Gastrocnemius medialis (tissue), 4 donors: ENCODE measurements around the gene DNMBP. TPM values are rescaled to one million over a fixed set of nuclear protein-coding genes. Genes with fewer than 3 reads are reported as not detected.
"Not testable (repeated sequence)": the region's sequence is repeated elsewhere in the genome, so short reads cannot be mapped to it uniquely, and the experiment has no call there.

Source experiments
- ATAC-seq, 2 donors: fragments of 150-250 bp; one replicate each; pipeline ENCODE4 v1.9.1; 2016
- DNase-seq, 2 donors: peaks; one replicate each; pipeline ENCODE4 v3.0.0-alpha.2; 2019
- H3K27ac ChIP-seq, 4 donors: fragments of 200-600 bp; sonication (generic); 1 replicate in 1 of 4; 2 replicates in 3 of 4; pipeline ENCODE4 v1.5.1; 2016 to 2018; ENCODE audit warnings: mild to moderate bottlenecking in 2 of 4, moderate library complexity in 1 of 4
- H3K27me3 ChIP-seq, 3 donors: fragments of 200-600 bp; sonication (generic) in 2 of 3; 1 replicate in 1 of 3; 2 replicates in 2 of 3; pipeline versions ENCODE4 v1.5.1 to v1.6.0; 2016 to 2019; ENCODE audit warnings: mild to moderate bottlenecking in 1 of 3, moderate library complexity in 1 of 3
- H3K36me3 ChIP-seq, 2 donors: fragments of 200-600 bp; sonication (generic) in 1 of 2; one replicate each; pipeline ENCODE4 v1.5.1; 2017 to 2018
- H3K4me1 ChIP-seq, 2 donors: fragments of 200-600 bp; sonication (generic) in 1 of 2; one replicate each; pipeline ENCODE4 v1.5.1; 2016 to 2017; ENCODE audit warnings: mild to moderate bottlenecking in 2 of 2
- H3K4me3 ChIP-seq, 4 donors: fragments of 200-600 bp; sonication (generic) in 3 of 4; 1 replicate in 1 of 4; 2 replicates in 3 of 4; pipeline ENCODE4 v1.5.1; 2016 to 2019; ENCODE audit warnings: mild to moderate bottlenecking in 2 of 4
- H3K9me3 ChIP-seq, 3 donors: fragments of 200-600 bp; sonication (generic) in 2 of 3; 1 replicate in 1 of 3; 2 replicates in 2 of 3; pipeline ENCODE4 v1.5.1; 2016 to 2019
- POLR2A ChIP-seq, 2 donors: fragments of 450-650 bp; IDR thresholded peaks; one replicate each; pipeline ENCODE4 v1.6.1; 2017; ENCODE audit warnings: antibody characterized with exemption in 2 of 2, mild to moderate bottlenecking in 2 of 2, moderate library complexity in 2 of 2
- in situ Hi-C, 4 donors: fragments of 200-750 bp; cut with MboI; loops; one replicate each; pipeline versions ENCODE4 v1.15.0 to v1.8.0; 2017; ENCODE audit warnings: low sequenced_read_pairs in 4 of 4
- intact Hi-C: fragments of 100-400 bp; cut with DNase I; formaldehyde crosslinking; loops from one replicate; pipeline ENCODE4 v1.15.1; 2023; ENCODE audit warnings: low total_unique reads
- total RNA-seq, 4 donors: library from RNA; depleted of rRNA; stranded (reverse); fragments of >200 nt; gene quantifications; one replicate each; pipeline versions ENCODE4 v1.1.0 to v1.2.3, GENCODE V29; 2016
- TF ChIP-seq, protein P1 (sequence below), 5 experiments: fragments of 450-650 bp in 3 of 5; fragments of 200-600 bp in 2 of 5; sonication (generic) in 2 of 5; IDR thresholded peaks in 4 of 5; conservative IDR thresholded peaks in 1 of 5; 1 replicate in 4 of 5; 2 replicates in 1 of 5; pipeline ENCODE4 v1.5.1; 2016 to 2019; ENCODE audit warnings: antibody characterized with exemption in 5 of 5, mild to moderate bottlenecking in 3 of 5, moderate library complexity in 3 of 5

The DNMBP gene
- total RNA-seq, 4 donors from 2014 or later = 9.5 to 22.5 (median 15.0) TPM

DNA sequence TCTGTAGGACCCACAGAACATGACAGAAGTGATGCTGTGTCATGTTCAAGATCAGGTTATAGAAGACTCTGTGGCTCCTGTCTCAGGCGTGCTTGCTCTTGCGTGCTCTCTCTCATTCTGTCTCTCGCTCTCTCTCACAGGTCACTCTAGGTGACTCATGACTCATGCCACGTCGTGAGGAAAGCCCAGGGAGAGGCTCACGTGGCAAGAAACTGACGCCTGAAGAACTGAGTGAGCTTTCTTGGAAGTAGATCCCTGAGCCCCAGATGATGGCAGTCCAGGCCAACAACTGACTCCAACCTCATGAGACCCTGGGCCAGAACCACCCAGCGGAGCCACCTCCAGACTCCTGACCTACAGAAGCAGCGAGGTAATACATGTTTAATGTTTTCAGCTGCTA lies 103.3 kb downstream of the DNMBP start:
- peaks cover 0 to 15% of the 10 kb centered on the region in 2 donors for H3K36me3 ChIP-seq
- peak overlapping the region; percentile 47 to 69 (median 55) for H3K27ac ChIP-seq
- DNase-seq (peak; percentile 80 to 93), ATAC-seq (peak; percentile 98 to 100)
- no peaks in the 10 kb centered on the region for H3K9me3 ChIP-seq
- TF ChIP-seq, protein P1, sequence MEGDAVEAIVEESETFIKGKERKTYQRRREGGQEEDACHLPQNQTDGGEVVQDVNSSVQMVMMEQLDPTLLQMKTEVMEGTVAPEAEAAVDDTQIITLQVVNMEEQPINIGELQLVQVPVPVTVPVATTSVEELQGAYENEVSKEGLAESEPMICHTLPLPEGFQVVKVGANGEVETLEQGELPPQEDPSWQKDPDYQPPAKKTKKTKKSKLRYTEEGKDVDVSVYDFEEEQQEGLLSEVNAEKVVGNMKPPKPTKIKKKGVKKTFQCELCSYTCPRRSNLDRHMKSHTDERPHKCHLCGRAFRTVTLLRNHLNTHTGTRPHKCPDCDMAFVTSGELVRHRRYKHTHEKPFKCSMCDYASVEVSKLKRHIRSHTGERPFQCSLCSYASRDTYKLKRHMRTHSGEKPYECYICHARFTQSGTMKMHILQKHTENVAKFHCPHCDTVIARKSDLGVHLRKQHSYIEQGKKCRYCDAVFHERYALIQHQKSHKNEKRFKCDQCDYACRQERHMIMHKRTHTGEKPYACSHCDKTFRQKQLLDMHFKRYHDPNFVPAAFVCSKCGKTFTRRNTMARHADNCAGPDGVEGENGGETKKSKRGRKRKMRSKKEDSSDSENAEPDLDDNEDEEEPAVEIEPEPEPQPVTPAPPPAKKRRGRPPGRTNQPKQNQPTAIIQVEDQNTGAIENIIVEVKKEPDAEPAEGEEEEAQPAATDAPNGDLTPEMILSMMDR (IDR thresholded peaks at IDR 0.05 in 4 of 5, conservative IDR thresholded peaks at IDR 0.05 in 1 of 5) = peak in 1 of 5 experiments; percentile 20
- TF ChIP-seq POLR2A (IDR thresholded peaks at IDR 0.05) = no peak
- in situ Hi-C loops (loop anchor here in 1 of 4 donors (25.0 kb wide), 1 partner anchor 106 kb away; the partner anchor contains the start of gene DNMBP), intact Hi-C loops (loop anchor here (1.0 kb wide), 2 partner anchors 103 to 140 kb away; partner anchors contain the start of gene DNMBP)
- no peaks in the 10 kb centered on the region for H3K27me3 ChIP-seq
- H3K4me1 ChIP-seq = peaks cover 4 to 5% of the 10 kb centered on the region in 2 donors
- no peak overlapping the region for H3K4me3 ChIP-seq

DNA sequence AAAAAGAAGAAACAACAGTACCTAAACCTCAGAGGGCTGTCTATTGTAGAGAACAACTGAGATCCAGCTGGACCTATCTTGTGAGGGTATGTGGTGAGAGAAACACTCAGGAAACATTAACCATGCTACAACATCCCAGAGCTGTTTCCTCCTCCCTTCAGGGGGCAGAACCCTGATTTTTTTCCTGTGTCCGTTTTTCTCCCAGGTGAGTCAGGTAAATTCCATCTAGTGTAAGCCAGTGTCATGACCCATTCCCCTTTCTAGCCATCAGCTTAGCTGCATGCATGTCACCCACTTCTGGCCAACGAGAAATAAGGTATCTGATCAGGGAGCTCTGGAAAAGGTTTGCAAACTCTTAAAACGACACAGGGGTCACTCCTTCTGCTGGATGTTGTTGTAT lies 103.8 kb downstream of the DNMBP start:
- peak overlapping the region; percentile 37 to 69 (median 52) for H3K27ac ChIP-seq
- no peaks in the 10 kb centered on the region for H3K9me3 ChIP-seq
- TF ChIP-seq, protein P1 (IDR thresholded peaks at IDR 0.05 in 4 of 5, conservative IDR thresholded peaks at IDR 0.05 in 1 of 5) = no peak
- TF ChIP-seq POLR2A (IDR thresholded peaks at IDR 0.05) = no peak
- intact Hi-C loops (loop anchor here (1.0 kb wide), 2 partner anchors 103 to 140 kb away; partner anchors contain the start of gene DNMBP), in situ Hi-C loops (loop anchor here in 1 of 4 donors (25.0 kb wide), 1 partner anchor 106 kb away; the partner anchor contains the start of gene DNMBP)
- ATAC-seq (no peak), DNase-seq (no peak)
- no peak overlapping the region for H3K4me3 ChIP-seq
- H3K4me1 ChIP-seq = peaks cover 4 to 5% of the 10 kb centered on the region in 2 donors
- peaks cover 0 to 15% of the 10 kb centered on the region in 2 donors for H3K36me3 ChIP-seq
- H3K27me3 ChIP-seq = no peaks in the 10 kb centered on the region

DNA sequence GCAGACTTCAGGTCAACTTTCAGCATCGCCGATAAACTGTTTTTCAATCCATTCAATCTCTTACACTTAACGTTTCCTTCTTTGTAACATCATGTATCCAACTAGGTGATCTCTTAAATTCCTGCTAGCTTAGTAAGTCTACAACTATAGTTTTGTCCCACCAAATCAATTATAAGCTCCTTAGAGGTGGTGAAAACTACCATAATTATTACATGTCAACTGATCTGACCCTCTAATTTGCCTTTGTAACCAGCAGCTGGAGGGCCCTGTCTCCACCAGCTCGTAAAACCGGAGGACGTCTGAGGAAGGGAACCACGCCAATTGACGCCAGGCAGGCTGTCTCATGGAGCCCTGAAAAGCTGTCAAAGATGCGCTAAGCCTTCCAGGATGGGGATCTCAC lies 113.9 kb downstream of the DNMBP start:
- Histone ChIP-seq H3K27me3 (no peaks in the 10 kb centered on the region), H3K4me3 (no peak overlapping the region), H3K36me3 (peaks cover 3 to 71% of the 10 kb centered on the region in 2 donors), H3K27ac (no peak overlapping the region), H3K9me3 (no peaks in the 10 kb centered on the region), H3K4me1 (no peaks in the 10 kb centered on the region)
- no peak for TF ChIP-seq POLR2A (IDR thresholded peaks at IDR 0.05)
- TF ChIP-seq, protein P1 (IDR thresholded peaks at IDR 0.05 in 4 of 5, conservative IDR thresholded peaks at IDR 0.05 in 1 of 5) = no peak
- ATAC-seq (no peak), DNase-seq (no peak)
- in situ Hi-C loops = no loop called here
- intact Hi-C loops = no loop called here

DNA sequence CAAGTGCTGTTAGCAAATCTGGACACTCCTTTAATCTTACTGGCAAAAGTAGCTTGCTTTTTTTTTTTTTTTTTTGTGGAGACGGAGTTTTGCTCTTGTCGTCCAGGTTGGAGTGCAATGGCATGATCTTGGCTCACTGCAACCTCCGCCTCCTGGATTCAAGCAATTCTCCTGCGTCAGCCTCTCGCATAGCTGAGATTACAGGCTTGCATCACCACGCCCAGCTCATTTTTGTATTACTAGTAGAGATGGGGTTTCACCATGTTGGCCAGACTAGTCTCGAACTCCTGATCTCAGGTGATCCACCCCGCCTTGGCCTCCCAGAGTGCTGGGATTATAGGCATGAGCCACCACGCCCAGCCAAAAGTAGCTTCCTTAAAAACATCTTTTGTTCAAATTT lies 114.7 kb downstream of the DNMBP start:
- in situ Hi-C loops, H3K9me3 ChIP-seq, H3K27ac ChIP-seq, H3K4me3 ChIP-seq, H3K4me1 ChIP-seq, H3K27me3 ChIP-seq, intact Hi-C loops, DNase-seq, ATAC-seq: not testable (repeated sequence)
- peaks cover 3 to 71% of the 10 kb centered on the region in 2 donors for H3K36me3 ChIP-seq

DNA sequence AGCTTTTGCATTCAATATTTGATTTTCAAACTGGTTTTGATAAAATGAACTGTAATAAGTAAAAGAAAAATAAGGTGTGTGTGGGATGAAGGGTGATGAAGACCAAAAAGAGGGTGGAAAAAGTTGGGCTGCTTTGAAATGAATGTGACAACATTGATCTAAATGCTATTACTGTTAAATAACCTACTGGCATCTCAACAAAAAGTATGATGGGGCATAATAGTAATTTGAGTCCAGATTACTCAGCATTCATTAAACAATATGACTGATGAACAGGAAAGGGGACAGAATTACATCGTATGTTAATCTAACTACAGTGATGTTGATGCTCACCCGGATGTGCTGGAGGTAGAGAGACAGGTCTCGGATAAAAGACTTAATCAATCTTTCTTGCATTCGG lies 115.1 kb downstream of the DNMBP start:
- DNase-seq (no peak), ATAC-seq (no peak)
- intact Hi-C loops (no loop called here), in situ Hi-C loops (no loop called here)
- TF ChIP-seq POLR2A (IDR thresholded peaks at IDR 0.05) = no peak
- TF ChIP-seq, protein P1 (IDR thresholded peaks at IDR 0.05 in 4 of 5, conservative IDR thresholded peaks at IDR 0.05 in 1 of 5) = no peak
- H3K9me3 ChIP-seq = no peaks in the 10 kb centered on the region
- no peaks in the 10 kb centered on the region for H3K4me1 ChIP-seq
- H3K27me3 ChIP-seq = no peaks in the 10 kb centered on the region
- no peak overlapping the region for H3K4me3 ChIP-seq
- no peak overlapping the region for H3K27ac ChIP-seq
- peaks cover 3 to 67% of the 10 kb centered on the region in 2 donors for H3K36me3 ChIP-seq
